ENCODE results near the gene ZBTB16. TPM values are rescaled to one million over a fixed set of nuclear protein-coding genes. Genes with fewer than 3 reads are reported as not detected.

Gene ZBTB16
- total and polyA plus RNA-seq, 2 donors (not counting 3 experiments of a cell fraction or from before 2014, with no cell fraction given), result 9.8 to 20.3 TPM

DNA sequence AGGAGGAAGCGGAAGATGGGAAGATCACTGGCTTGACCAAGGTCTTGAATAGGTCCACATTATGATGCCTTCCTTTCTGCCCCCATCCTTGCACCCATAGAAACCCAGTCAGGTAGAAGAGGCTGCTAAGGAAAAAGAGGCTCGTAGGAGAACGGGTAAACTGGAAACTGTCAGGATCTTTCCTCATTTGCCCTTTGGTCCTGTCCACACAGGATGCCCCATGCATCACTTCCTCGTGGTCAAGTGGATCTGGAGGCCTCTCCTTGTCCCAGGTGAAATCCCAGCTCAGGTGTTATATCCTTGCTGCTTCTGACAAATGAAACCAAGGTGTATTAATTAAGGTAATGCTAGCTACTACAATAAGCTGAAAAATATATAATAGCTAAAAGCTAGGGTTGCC, 8.0 kb upstream of the ZBTB16 start:
- dilution Hi-C loops (cut with MboI; ENCODE audit: extremely low pct_ligation_motif_present, low sequenced_read_pairs), result no loop called here
- H3K36me3 ChIP-seq (ENCODE audit: control insufficient read depth in 2 of 2, extremely low read depth in 1 of 2, insufficient read depth in 2 of 2, low read length in 2 of 2), result no peaks in the 10 kb centered on the region
- H3K9me1 ChIP-seq (replicated peaks; ENCODE audit: control insufficient read depth, extremely low read depth, insufficient read depth, low read length), result no peaks in the 10 kb centered on the region
- no peak overlapping the region for H3K27ac ChIP-seq (ENCODE audit: insufficient read depth, low read depth, low read length)
- H4K20me1 ChIP-seq (replicated peaks; ENCODE audit: control insufficient read depth, extremely low read depth, insufficient read depth, low read length), result no peaks in the 10 kb centered on the region
- peaks cover 3% of the 10 kb centered on the region for H3K4me1 ChIP-seq (ENCODE audit: control insufficient read depth, extremely low read depth, insufficient read depth, low read length)
- no peak for FAIRE-seq
- intact Hi-C loops (cut with micrococcal nuclease), result no loop called here
- DNase-seq (ENCODE audit: low read depth, low spot score), result no peak
- H3K79me2 ChIP-seq (ENCODE audit: control insufficient read depth, insufficient read depth, low read length), result no peaks in the 10 kb centered on the region
- POLR2A ChIA-PET, result no interaction called here
- H3K9ac ChIP-seq (replicated peaks; ENCODE audit: extremely low read depth, insufficient read depth, low read length), result no peak overlapping the region
- no peak overlapping the region for H3K4me2 ChIP-seq (ENCODE audit: insufficient read depth, low read length)
- BruUV-seq (replicated peaks), result no TSS peak
- H3K27me3 ChIP-seq (ENCODE audit: control insufficient read depth in 2 of 2, insufficient read depth in 2 of 2, low read length in 2 of 2), result no peaks in the 10 kb centered on the region
- no peak for TF ChIP-seq EZH2 (IDR thresholded peaks at IDR 0.05; ENCODE audit: borderline replicate concordance, low read depth, low read length, severe bottlenecking)
- TF ChIP-seq FOS (IDR thresholded peaks at IDR 0.05; ENCODE audit: borderline replicate concordance, insufficient read depth, low read length), result no peak
- no peak for TF ChIP-seq MYC (IDR thresholded peaks at IDR 0.05; ENCODE audit: low read depth, low read length)
- no peak for TF ChIP-seq POLR2A (IDR thresholded peaks at IDR 0.05; ENCODE audit: low read depth, low read length)
- TF ChIP-seq, protein P1, sequence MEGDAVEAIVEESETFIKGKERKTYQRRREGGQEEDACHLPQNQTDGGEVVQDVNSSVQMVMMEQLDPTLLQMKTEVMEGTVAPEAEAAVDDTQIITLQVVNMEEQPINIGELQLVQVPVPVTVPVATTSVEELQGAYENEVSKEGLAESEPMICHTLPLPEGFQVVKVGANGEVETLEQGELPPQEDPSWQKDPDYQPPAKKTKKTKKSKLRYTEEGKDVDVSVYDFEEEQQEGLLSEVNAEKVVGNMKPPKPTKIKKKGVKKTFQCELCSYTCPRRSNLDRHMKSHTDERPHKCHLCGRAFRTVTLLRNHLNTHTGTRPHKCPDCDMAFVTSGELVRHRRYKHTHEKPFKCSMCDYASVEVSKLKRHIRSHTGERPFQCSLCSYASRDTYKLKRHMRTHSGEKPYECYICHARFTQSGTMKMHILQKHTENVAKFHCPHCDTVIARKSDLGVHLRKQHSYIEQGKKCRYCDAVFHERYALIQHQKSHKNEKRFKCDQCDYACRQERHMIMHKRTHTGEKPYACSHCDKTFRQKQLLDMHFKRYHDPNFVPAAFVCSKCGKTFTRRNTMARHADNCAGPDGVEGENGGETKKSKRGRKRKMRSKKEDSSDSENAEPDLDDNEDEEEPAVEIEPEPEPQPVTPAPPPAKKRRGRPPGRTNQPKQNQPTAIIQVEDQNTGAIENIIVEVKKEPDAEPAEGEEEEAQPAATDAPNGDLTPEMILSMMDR (IDR thresholded peaks at IDR 0.05; ENCODE audit: extremely low read depth in 1 of 2, insufficient read depth in 1 of 2, low read depth in 1 of 2, low read length in 2 of 2), result no peak
- no peak for TF ChIP-seq JUN (IDR thresholded peaks at IDR 0.05; ENCODE audit: borderline replicate concordance, insufficient read depth, insufficient read length, low read depth)
- no peak for TF ChIP-seq GATA2 (IDR thresholded peaks at IDR 0.05; ENCODE audit: insufficient read depth, insufficient read length, low read depth, low read length)
- no peak overlapping the region for H2AFZ ChIP-seq (ENCODE audit: low read depth, low read length)
- CTCF ChIA-PET, result interaction anchor here (1.4 to 3.0 kb wide), 2 partner anchors 130 to 209 kb away, joined by 4 to 15 read pairs; no protein-coding TSS in a partner anchor
- H3K4me3 ChIP-seq (replicated peaks in 1 of 3; ENCODE audit: insufficient read depth in 1 of 3, low read depth in 1 of 3, low read length in 3 of 3), result no peak overlapping the region
- no peaks in the 10 kb centered on the region for H3K9me3 ChIP-seq (replicated peaks; ENCODE audit: control insufficient read depth, insufficient read depth, low read length)

Measured in endothelial cell of umbilical vein (primary cell).